CD4-positive, alpha-beta memory T cell (primary cell): Measurements from ENCODE around the gene TFB2M. TPM values are rescaled to one million over a fixed set of nuclear protein-coding genes. Genes with fewer than 3 reads are reported as not detected.

Experiments
- CTCF ChIA-PET: fragments of 350-600 bp; sonication (Branson Sonifier 250); formaldehyde crosslinking; loops from one replicate; lab custom pipeline; 2021; ENCODE audit warnings: inconsistent platforms; ENCODE audit not compliant: partially characterized antibody; lab: Charles Lee
- POLR2A ChIA-PET: fragments of 350-600 bp; sonication (Branson Sonifier 250); formaldehyde crosslinking; loops from one replicate; lab custom pipeline; 2021; ENCODE audit not compliant: partially characterized antibody; lab: Charles Lee
- DNase-seq, 5 donors: peaks; one replicate each; pipeline versions ENCODE4 v3.0.0 to v3.0.0-alpha.2; 2020 to 2022; ENCODE audit warnings: mixed read lengths in 1 of 5
- H3K27ac ChIP-seq: one replicate; pipeline ENCODE4 v1.7.0; 2013; ENCODE audit warnings: low read depth, low read length
- H3K27me3 ChIP-seq: 2 replicates; pipeline ENCODE4 v1.7.0; 2013; ENCODE audit warnings: mild to moderate bottlenecking, low read length, moderate library complexity; ENCODE audit not compliant: insufficient read depth
- H3K36me3 ChIP-seq: 2 replicates; pipeline ENCODE4 v1.7.0; 2013; ENCODE audit warnings: mild to moderate bottlenecking, low read length, moderate library complexity; ENCODE audit not compliant: insufficient read depth
- H3K4me1 ChIP-seq: 2 replicates; pipeline ENCODE4 v1.7.0; 2013; ENCODE audit warnings: mild to moderate bottlenecking, low read length, moderate library complexity; ENCODE audit not compliant: insufficient read depth
- H3K4me3 ChIP-seq, 2 donors: one replicate each; pipeline ENCODE4 v1.7.0; 2013; ENCODE audit warnings: low read length in 2 of 2, mild to moderate bottlenecking in 1 of 2
- H3K9me3 ChIP-seq, 2 donors: one replicate each; pipeline ENCODE4 v1.7.0; 2013; ENCODE audit warnings: low read length in 2 of 2, control low read depth in 1 of 2; ENCODE audit not compliant: control insufficient read depth in 1 of 2
- H3K27ac Mint-ChIP-seq, 7 donors: one replicate each; pipeline ENCODE4 v1.8.0; 2020 to 2021; ENCODE audit warnings: mixed read lengths in 7 of 7, mild to moderate bottlenecking in 6 of 7, inconsistent platforms in 3 of 7, moderate library complexity in 3 of 7
- H3K27me3 Mint-ChIP-seq, 2 donors: one replicate each; pipeline ENCODE4 v1.8.0; 2020 to 2021; ENCODE audit warnings: mixed read lengths in 2 of 2
- H3K36me3 Mint-ChIP-seq, 2 donors: one replicate each; pipeline ENCODE4 v1.8.0; 2020 to 2021; ENCODE audit warnings: mixed read lengths in 2 of 2, inconsistent platforms in 1 of 2, mild to moderate bottlenecking in 1 of 2
- H3K4me1 Mint-ChIP-seq, 4 donors: one replicate each; pipeline ENCODE4 v1.8.0; 2020 to 2021; ENCODE audit warnings: mixed read lengths in 4 of 4, mild to moderate bottlenecking in 1 of 4
- H3K4me3 Mint-ChIP-seq, 8 donors: one replicate each; pipeline ENCODE4 v1.8.0; 2020 to 2021; ENCODE audit warnings: mixed read lengths in 8 of 8, mild to moderate bottlenecking in 7 of 8, moderate library complexity in 6 of 8, inconsistent platforms in 3 of 8
- H3K9me3 Mint-ChIP-seq, 8 donors: one replicate each; pipeline ENCODE4 v1.8.0; 2020 to 2021; ENCODE audit warnings: mixed read lengths in 8 of 8, mild to moderate bottlenecking in 5 of 8, inconsistent platforms in 3 of 8, moderate library complexity in 1 of 8
- intact Hi-C: fragments of 100-400 bp; cut with micrococcal nuclease; formaldehyde crosslinking; loops from one replicate; pipeline ENCODE4 v1.15.1; 2023
- polyA plus RNA-seq, 2 donors: library from polyadenylated mRNA; unstranded; fragments of 300-500 nt; fragmentation: Illumina TruSeq; gene quantifications; one replicate each; pipeline ENCODE4 v1.2.3, GENCODE V29; 2021
- total RNA-seq, 2 experiments: library from RNA; stranded (reverse); gene quantifications; one replicate each; pipeline ENCODE4 v1.2.3, GENCODE V29; 2021

TFB2M gene
- total and polyA plus RNA-seq, 4 experiments from 2014 or later = 8.8 to 29.0 (median 13.0) TPM

GRCh38 chr1:246512635-246513034 lies 53.4 kb downstream of the TFB2M start:
- CTCF ChIA-PET = interaction anchor here (0.7 kb wide), 1 partner anchor 14 kb away, joined by 3 read pairs; no protein-coding TSS in a partner anchor
- H3K9me3 ChIP-seq = peaks cover 6 to 26% of the 10 kb centered on the region in 2 donors
- DNase-seq = no peak
- no peaks in the 10 kb centered on the region for H3K36me3 ChIP-seq
- no peak overlapping the region for H3K27ac ChIP-seq
- no peaks in the 10 kb centered on the region for H3K27me3 ChIP-seq
- intact Hi-C loops = no loop called here
- H3K9me3 Mint-ChIP-seq = peaks cover 0 to 26% (median 19%) of the 10 kb centered on the region in 8 donors
- H3K4me3 ChIP-seq = no peak overlapping the region
- no peak overlapping the region for H3K4me3 Mint-ChIP-seq
- POLR2A ChIA-PET = no interaction called here
- H3K36me3 Mint-ChIP-seq = peaks cover 0 to 1% of the 10 kb centered on the region in 2 donors
- H3K4me1 Mint-ChIP-seq = peaks cover under 1 to 15% (median 5%) of the 10 kb centered on the region in 4 donors
- peaks cover 2% of the 10 kb centered on the region for H3K4me1 ChIP-seq
- no peaks in the 10 kb centered on the region for H3K27me3 Mint-ChIP-seq
- no peak overlapping the region for H3K27ac Mint-ChIP-seq

- H3K4me3 Mint-ChIP-seq = no peak overlapping the region
- H3K4me1 ChIP-seq = peaks cover 4% of the 10 kb centered on the region
- CTCF ChIA-PET = no interaction called here
- no peaks in the 10 kb centered on the region for H3K36me3 ChIP-seq
- no peak for DNase-seq
- no peaks in the 10 kb centered on the region for H3K27me3 Mint-ChIP-seq
- H3K36me3 Mint-ChIP-seq = peaks cover 0 to 3% of the 10 kb centered on the region in 2 donors
- POLR2A ChIA-PET = no interaction called here
- peaks cover 0 to 24% (median 19%) of the 10 kb centered on the region in 8 donors for H3K9me3 Mint-ChIP-seq
- no peak overlapping the region for H3K4me3 ChIP-seq
- H3K27ac ChIP-seq = no peak overlapping the region
- intact Hi-C loops = no loop called here
- H3K4me1 Mint-ChIP-seq = peaks cover 5 to 20% (median 6%) of the 10 kb centered on the region in 4 donors
- no peak overlapping the region for H3K27ac Mint-ChIP-seq
- H3K27me3 ChIP-seq = no peaks in the 10 kb centered on the region
- H3K9me3 ChIP-seq = peaks cover 6 to 26% of the 10 kb centered on the region in 2 donors
These were observed 53.8 kb downstream of the TFB2M start for GRCh38 chr1:246512230-246512629.

DNA sequence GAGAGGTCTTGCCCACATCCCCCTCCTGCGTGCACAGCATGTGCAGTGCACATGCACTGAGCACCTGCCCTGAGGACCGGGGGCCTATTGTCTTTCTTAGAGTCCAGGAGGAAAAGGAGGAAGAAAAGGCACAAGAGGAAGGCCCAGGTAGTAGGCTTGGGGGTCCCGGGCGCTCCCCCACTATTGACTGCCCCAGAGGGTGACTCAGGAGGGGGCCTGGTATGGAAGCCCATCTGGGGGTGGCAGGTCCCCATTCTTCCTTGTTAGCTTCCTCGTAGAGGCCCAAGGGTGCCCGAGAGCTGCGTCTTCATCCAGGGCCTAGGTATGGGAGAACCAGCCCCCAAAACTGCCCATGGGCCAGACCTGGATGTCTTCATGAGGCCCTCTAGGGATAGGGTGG lies 54.9 kb downstream of the TFB2M start:
- H3K27ac ChIP-seq = no peak overlapping the region
- POLR2A ChIA-PET = no interaction called here
- no peak for DNase-seq
- H3K27me3 Mint-ChIP-seq = no peaks in the 10 kb centered on the region
- peaks cover 0 to 22% (median 19%) of the 10 kb centered on the region in 8 donors for H3K9me3 Mint-ChIP-seq
- no peak overlapping the region for H3K4me3 Mint-ChIP-seq
- peaks cover 8% of the 10 kb centered on the region for H3K4me1 ChIP-seq
- no peak overlapping the region for H3K4me3 ChIP-seq
- peaks cover 6 to 17% of the 10 kb centered on the region in 2 donors for H3K9me3 ChIP-seq
- H3K27ac Mint-ChIP-seq = no peak overlapping the region
- peaks cover 0 to 3% of the 10 kb centered on the region in 2 donors for H3K36me3 Mint-ChIP-seq
- intact Hi-C loops = no loop called here
- H3K36me3 ChIP-seq = no peaks in the 10 kb centered on the region
- H3K27me3 ChIP-seq = no peaks in the 10 kb centered on the region
- H3K4me1 Mint-ChIP-seq = peaks cover 9 to 24% (median 12%) of the 10 kb centered on the region in 4 donors
- CTCF ChIA-PET = no interaction called here

- Histone ChIP-seq H3K4me3 (no peak overlapping the region), H3K27ac (no peak overlapping the region), H3K36me3 (no peaks in the 10 kb centered on the region), H3K27me3 (no peaks in the 10 kb centered on the region), H3K4me1 (peaks cover 14% of the 10 kb centered on the region), H3K9me3 (peaks cover 6 to 10% of the 10 kb centered on the region in 2 donors)
- CTCF ChIA-PET = no interaction called here
- Mint-ChIP-seq H3K27ac (no peak overlapping the region), H3K4me3 (no peak overlapping the region), H3K4me1 (peaks cover 17 to 32% (median 19%) of the 10 kb centered on the region in 4 donors), H3K9me3 (peaks cover 0 to 17% (median 13%) of the 10 kb centered on the region in 8 donors), H3K27me3 (no peaks in the 10 kb centered on the region), H3K36me3 (peaks cover 0 to 3% of the 10 kb centered on the region in 2 donors)
- POLR2A ChIA-PET = interaction anchor here (0.6 kb wide), 1 partner anchor 56 kb away, joined by 3 read pairs; the partner anchor contains the start of genes CNST and TFB2M
- DNase-seq = no peak
- intact Hi-C loops = no loop called here
These were observed 55.7 kb downstream of the TFB2M start for GRCh38 chr1:246510147-246511030.

DNA sequence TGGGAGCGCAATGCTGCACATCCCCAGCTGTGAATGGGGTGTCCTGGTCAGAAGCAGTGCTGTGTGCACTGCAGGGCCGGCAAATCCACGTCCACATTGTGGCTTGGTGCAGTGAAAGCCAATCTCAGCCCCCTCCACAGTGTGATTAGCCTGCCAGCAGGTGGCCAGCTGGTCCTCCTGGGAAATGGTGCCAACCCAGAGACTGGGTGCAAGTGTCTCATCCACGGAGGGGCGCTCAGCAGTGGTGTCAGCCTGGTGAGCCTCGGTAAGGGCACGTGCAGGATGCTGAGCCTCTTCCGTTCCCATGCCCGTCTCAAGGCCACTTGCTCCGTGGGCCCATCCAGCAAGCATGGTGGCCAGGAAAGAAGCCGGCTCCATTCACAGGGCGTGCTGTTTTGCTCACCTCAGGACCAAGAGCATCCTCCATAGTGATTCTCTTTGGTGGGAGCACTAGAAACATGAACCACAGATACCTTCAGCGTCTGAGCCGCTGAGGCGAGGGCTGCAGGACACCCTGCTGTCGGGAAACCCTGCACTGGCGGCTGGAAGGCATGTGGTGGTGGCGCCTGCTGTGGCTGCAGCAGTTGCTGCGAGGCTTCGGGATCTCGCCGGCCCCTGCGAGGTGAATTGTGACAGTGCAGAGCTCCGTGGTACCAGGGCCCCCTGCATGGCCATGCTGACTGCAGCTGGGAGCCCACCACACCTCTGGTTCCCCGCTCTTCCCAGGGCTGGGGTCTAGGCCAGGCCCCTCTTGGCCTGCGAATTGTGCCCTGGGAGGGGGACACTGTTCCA lies 57.0 kb downstream of the TFB2M start:
- Mint-ChIP-seq H3K27ac (no peak overlapping the region), H3K9me3 (peaks cover 0 to 6% (median under 1%) of the 10 kb centered on the region in 8 donors), H3K4me3 (peak overlapping the region in 2 of 8 donors; percentile 46 to 94), H3K36me3 (peaks cover 0 to 3% of the 10 kb centered on the region in 2 donors), H3K4me1 (peaks cover 18 to 35% (median 23%) of the 10 kb centered on the region in 4 donors), H3K27me3 (no peaks in the 10 kb centered on the region)
- ChIA-PET CTCF (interaction anchor here (1.1 to 4.0 kb wide), 2 partner anchors 11 to 21 kb away, joined by 3 to 20 read pairs; no protein-coding TSS in a partner anchor), POLR2A (no interaction called here)
- Histone ChIP-seq H3K4me1 (peaks cover 14% of the 10 kb centered on the region), H3K36me3 (no peaks in the 10 kb centered on the region), H3K27ac (no peak overlapping the region), H3K4me3 (no peak overlapping the region), H3K9me3 (no peaks in the 10 kb centered on the region), H3K27me3 (no peaks in the 10 kb centered on the region)
- intact Hi-C loops = no loop called here
- no peak for DNase-seq

GRCh38 chr1:246506674-246507481 lies 59.2 kb downstream of the TFB2M start, which contains the start of gene SMYD3:
TSS of gene SMYD3 (minus strand) at chr1:246507279.
- peaks cover 14% of the 10 kb centered on the region for H3K4me1 ChIP-seq
- POLR2A ChIA-PET = interaction anchor here (1.0 to 2.3 kb wide), 4 partner anchors 10 to 218 kb away, joined by 3 to 16 read pairs (median 4); partner anchors contain the start of genes CNST and TFB2M
- peak within 1 kb of the TSS; percentile 69 to 96 (median 93) for H3K27ac Mint-ChIP-seq
- CTCF ChIA-PET = interaction anchor here (1.0 to 4.0 kb wide), 3 partner anchors 9 to 182 kb away, joined by 3 to 20 read pairs (median 7); no protein-coding TSS in a partner anchor
- H3K4me1 Mint-ChIP-seq = peaks cover 20 to 40% (median 29%) of the 10 kb centered on the region in 4 donors
- no peaks in the 10 kb centered on the region for H3K27me3 Mint-ChIP-seq
- H3K27me3 ChIP-seq = no peaks in the 10 kb centered on the region
- peaks cover 0 to 2% (median 0%) of the 10 kb centered on the region in 8 donors for H3K9me3 Mint-ChIP-seq
- H3K9me3 ChIP-seq = no peaks in the 10 kb centered on the region
- peaks cover 0 to 6% of the 10 kb centered on the region in 2 donors for H3K36me3 Mint-ChIP-seq
- peak; percentile 74 to 82 (median 77) for DNase-seq
- H3K4me3 Mint-ChIP-seq = peak within 1 kb of the TSS; percentile 86 to 98 (median 95)
- H3K36me3 ChIP-seq = no peaks in the 10 kb centered on the region
- H3K4me3 ChIP-seq = peak within 1 kb of the TSS; percentile 70 to 74
- peak within 1 kb of the TSS; percentile 48 for H3K27ac ChIP-seq
- intact Hi-C loops = loop anchor here (1.0 to 2.0 kb wide), 3 partner anchors 10 to 1674 kb away; partner anchors contain the start of genes CNST and TFB2M
